HG03439 (cell line): ENCODE results near the gene ATXN7L1.
"Not testable (repeated sequence)": the region's sequence is repeated elsewhere in the genome, so short reads cannot be mapped to it uniquely, and the experiment has no call there.

Experiments used
- ATAC-seq: cut with Tn5 transposase; IDR thresholded peaks from one replicate; pipeline ENCODE4 v1.9.1; 2021; ENCODE audit warnings: mild to moderate bottlenecking, moderate library complexity; ENCODE audit not compliant: unreplicated experiment

The ATXN7L1 gene

DNA sequence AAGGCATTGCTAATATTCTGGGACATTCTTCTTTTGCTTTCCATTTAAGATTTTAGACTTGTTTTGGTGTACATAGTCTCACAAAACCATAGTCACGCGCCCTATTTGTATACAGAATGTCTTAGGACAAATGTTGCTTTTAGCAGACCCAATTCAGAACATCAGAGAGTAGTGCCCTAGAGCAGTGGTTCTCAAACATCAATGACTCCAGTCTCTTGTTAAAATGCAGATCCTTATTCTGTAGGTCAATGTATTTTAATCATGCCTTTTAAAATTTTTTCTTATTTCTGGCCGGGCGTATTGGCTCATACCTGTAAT, 167.7 kb downstream of the ATXN7L1 start:
- no peak for ATAC-seq

DNA sequence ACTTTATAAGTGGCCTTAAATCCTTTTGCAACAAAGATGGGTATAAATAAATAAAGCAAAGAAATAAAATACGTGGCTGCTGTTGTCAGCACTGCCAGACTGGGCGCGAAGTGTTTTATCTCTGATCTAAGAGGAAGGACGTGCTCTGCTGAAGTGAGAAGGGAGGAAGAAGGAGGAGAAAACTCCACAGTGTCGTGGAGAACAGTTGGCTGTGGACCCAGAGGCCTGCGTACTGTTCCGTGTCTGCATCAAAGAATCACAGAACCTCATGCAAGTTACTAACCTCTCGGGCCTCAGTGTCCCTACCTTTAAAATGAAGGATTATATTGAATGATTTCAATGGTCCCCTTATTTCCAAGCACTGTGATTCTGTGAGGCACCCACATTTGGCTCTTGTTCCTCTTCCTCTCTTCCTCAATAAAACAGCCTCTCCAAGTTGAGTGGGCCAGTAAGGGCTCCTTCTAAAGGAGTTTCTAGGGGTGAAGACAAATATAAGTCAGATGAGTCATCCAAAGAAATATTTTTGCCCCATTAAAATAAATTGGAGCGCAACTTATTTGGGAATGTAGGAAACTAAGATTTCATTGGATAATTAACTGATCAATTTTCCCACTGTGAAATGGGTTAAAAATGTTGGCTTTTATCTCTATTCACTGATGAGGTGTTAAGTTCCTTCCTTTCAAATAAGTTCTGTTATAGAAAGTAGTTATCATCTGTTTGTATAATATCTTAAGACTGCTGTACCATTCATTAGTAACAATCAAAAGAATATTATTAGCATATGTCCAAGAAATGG, 168.2 kb downstream of the ATXN7L1 start:
- ATAC-seq: no peak

DNA sequence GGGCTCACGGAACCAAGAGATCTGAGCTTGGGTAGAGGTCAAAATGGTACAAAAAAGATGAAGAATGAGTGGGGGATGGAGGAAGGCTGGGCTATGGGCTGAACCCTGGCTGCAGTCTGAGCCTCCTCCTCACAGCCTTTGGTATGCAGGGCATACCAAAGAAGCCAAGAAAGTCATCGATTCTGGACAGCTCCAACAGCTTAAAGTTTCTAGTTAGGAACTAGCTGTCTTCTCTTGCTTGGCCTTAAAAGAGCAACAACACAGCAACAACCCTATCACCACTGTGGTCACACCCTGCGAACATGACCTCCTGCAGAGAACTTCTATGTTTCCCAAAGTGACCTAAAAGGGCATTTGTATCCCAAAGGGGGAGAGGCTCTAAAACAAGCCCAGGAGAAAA, 169.0 kb downstream of the ATXN7L1 start:
- no peak for ATAC-seq

DNA sequence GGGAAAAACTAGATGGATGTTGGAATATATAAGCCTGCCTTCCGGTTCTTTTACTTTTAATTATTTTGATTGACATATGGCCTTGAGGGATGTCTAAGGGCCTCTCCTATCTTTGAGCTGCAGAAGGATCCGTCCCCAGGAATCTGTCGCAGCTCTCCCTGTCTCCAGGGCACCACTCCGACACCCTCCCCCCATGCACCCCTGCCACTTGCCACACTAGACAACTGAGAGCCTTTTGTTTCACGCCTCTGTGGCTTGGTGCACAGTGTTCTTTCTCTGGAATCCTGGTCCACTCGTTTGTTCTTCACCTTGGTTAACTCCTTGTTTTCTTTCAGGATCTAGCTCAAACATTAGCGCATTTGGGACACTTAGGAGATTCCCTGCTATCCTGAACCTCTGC, 171.0 kb downstream of the ATXN7L1 start:
- no peak for ATAC-seq

DNA sequence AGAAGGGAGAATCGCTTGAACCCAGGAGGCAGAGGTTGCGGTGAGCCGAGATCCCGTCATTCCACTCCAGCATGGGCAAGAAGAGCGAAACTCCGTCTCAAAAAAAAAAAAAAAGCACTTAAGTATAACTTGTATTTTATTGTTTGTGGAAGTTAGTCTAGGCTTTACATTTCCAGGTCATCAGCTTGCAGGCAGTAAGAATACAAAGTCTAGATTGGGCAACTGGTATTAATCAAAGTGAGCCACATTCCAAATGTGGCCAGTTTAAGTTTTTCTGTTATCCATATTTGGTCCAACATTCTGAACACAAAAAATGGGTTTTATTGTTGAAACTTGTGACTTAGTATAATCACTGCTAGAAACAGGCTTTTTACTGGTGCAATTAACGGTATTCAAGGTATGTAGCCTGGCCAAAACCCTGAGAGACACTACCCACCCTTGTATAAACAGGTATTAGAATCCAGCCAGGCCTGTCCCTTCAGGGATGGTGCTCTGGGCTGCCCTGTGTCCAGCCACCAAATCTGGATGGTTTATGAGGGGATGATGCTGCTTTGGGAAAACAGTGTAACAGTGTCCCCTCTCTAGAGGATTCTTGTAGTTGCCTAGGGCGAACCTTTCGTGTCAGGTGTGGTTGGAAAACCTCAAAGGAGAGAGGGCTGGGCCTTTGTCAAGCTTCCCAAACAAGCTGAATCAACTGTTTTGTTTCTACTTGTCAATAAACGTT, 173.0 kb downstream of the ATXN7L1 start:
- no peak for ATAC-seq

DNA sequence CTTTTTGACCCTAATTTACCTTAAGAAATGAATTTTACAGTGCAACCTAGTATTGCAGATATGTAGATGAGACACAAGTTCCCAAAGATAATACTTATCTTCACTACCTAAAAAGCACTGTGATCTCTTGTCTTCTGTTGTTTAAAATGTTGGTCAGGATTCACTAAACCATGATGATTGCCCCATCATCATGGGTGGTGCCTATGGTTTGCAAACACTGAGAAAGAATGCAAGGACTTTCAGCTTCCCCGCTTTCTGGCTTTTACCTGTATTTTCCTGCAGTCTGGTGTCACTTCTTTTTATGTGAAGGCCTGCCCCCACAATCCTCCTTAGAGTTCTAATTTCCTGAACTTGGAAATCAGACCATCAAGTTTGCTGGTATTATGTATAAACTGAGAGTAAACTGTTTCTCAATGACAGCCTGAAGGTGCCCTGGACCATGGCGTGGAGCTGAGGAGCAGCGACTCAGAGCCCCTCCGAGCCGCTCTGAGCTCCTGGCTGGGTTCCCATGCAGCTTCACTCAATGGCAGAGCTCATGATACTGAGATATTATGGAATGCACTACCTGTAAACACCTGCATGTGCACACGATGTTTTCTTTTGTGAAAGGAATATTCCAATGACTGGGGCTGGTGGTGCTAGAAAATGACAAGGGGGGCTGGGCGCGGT, 176.7 kb downstream of the ATXN7L1 start:
- ATAC-seq: no peak

DNA sequence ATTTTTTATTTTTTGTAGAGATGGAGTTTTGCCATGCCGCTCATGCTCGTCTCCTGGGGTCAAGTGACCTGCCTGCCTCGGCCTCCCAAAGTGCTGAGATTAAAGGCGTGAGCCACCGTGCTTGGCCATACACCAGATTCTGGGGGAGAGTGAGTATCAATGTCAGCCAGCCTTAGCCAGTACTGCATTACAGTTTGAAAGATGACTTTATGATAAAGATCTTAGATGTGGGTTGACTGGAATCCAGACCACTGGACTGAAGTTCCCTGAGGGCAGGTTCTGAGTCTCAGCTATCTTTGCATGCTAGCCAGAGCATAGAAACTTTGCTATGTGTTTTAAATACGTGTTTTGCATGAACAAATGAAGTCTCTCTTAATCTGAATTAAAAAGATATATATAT, 177.9 kb downstream of the ATXN7L1 start:
- ATAC-seq: no peak

DNA sequence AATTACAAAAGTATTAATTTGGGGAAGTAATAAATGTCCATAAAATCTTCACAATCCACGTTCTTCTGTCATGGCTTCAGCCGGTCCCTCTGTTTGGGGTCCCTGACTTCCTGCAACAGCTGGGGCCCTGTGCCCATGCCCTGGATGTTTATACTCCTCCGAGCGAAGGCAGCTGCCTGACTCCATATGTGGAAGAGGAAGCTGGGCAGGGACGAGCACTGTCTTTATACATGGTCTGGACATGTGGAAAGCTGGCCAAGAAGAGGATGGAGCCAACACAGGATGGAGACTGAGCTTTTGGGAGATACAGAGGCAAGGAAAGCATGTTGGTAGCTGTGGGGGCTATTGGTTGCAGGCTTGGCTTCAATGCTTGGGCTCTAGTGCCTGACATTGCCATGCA, 178.6 kb downstream of the ATXN7L1 start:
- no peak for ATAC-seq

DNA sequence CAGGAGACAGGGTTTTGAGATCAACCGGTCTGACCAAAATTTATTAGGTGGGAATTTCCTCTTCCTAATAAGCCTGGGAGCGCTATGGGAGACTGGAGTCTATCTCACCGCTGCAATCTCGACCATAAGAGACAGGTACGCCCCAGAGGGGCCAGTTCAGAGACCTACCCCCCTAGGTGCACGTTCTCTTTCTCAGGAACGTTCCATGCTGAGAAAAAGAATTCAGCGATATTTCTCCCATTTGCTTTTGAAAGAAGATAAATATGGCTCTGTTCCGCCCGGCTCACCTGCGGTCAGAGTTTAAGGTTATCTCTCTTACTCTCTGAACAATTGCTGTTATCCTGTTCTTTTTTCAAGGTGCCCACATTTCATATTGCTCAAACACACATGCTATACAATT, 179.2 kb downstream of the ATXN7L1 start:
- not testable (repeated sequence) for ATAC-seq

DNA sequence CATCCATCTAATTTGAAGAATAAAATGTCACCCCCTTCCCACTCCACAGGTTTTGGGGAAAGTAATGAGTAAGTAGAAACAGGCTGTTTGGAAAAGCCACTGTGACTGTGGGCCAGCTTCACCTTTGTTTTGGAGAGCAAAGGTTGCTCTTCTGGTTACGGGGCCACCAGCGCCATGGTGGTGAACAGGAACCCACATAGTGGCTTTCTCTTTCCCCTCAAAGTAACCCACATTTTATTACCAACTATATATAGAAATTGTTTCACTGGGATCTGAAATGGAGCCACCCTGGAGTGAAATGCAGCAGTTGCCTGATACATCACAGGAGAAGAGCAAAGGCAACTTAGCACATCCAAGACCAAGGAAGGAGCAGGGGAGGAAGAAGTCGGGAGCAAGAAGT, 182.8 kb downstream of the ATXN7L1 start:
- no peak for ATAC-seq

DNA sequence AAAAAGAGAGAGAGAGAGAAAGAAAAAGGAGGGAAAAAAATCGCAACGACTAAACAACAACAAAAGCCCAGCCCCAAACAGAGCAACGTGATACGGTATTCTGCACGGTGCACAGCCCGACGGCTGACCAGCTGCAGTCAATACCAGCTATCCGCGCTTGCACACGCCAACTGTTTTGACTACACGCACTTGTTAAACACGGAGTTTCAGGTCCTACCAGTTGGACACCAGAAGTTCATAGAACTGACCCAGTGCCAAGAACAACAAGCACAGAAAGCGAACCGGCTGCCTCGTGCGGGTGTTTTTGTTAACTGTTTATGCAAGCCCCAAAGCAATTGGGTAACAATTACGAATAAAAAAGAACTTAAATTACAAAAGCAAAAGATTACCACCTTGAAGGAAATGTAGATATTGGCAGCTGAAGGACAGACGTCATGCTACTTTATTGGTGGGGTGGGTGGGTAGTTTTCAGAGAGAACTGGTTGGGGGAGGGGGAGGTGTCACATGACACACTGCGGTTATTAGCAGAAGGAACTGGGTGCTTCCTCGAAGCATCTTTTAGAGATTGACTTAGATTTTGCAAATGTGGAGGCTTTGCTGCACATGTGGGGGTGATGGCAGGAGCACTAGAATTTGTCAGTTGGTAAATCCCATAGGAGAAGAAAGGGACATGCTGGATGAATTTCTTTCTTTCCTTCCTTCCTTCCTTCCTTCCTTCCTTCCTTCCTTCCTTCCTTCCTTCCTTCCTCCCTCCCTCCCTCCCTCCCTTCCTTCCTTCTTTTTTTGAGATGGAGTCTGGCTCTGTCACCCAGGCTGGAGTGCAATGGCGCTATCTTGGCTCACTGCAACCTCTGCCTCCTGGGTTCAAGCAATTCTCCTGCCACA, 184.5 kb downstream of the ATXN7L1 start:
- ATAC-seq: no peak

DNA sequence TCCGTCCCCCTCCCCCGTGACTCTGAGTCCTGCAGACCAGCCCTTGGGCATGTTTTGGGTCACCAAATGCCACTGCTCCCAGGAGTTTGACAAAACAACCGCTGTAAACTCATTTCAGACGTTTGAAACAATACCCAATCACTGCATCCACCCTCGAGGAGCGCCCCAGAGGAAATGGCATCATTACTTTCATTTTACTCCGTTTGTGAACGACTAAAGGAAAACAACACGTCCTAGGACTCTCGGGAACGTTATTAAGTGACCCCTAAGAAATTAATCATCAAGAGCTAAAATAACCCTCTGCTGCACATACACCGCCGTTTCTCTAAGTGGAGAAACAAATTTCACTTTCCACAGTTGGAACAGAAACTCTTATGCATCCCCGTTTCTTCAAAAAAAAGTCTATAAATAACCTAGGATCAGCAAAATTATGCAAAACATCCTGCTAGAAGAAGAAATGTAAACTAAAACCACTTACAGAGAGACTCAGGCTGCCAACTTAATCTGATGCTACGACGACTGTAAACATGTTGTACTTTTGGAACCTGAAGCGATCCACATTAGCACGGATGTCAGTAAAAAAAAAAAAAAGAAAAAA, 185.2 kb downstream of the ATXN7L1 start:
- no peak for ATAC-seq

DNA sequence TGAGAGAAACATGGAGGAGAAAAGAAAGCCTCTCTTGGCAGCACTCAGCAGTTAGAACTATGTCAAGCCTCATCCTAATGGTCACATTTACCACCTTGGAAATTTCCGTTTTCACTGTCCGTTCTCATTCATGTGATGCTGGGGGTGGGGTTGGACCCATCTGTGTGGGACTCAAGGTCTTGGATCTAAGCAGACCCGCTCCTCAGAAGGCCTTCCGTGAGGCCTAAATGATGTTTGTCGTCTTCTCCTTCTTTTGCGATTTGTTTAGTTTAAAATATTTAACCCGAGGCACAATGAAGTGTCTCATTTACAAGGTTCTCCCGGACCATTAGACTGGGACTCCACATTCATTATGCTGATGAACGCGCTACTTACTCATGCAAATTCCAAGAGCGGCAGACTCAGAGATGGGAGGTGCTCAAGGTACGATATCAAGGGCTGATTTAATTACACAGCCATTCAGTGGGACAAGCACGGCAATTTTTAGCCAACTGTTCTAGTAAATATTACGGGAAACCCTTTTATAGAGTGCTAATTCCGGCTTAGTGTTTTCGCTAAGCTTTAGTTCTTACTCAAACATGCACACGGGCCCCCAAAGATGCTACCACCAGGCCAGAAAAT, 186.0 kb downstream of the ATXN7L1 start:
- no peak for ATAC-seq

DNA sequence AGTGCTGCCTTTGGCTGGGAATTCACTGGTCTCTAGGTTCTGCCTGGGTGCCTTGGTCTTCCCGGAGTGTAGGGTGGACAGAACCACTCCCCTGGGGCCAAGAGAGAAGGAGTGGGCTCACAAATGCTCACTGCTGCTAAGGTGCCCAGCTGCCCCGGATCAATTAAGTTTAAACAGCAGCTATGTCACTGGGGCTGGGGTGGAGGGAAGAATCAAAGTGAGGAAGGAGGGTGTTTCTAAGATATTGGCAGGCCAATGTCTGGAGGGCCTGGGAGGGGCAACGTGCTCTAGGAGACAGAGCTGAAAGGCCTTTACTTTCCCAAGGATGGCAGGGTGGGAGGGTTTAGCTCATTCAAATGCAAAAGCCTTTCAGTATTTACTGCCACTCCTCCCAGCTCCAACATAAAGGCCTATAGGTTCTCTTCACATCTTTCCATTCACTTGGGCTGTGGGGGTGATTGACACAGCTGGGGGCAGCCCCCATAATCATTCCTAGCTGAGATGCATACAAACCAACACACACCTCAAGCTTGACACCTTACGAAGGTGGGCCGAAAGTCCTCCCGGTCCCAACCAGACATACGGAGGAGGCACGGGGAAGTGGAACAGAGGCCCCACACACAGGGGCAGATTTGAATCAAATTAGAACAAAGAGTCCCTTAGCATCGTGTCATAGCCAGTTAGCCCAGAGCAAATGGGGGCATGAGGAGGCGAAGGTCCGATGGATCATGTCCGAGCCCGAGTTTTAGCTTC, 187.2 kb downstream of the ATXN7L1 start:
- ATAC-seq: no peak

DNA sequence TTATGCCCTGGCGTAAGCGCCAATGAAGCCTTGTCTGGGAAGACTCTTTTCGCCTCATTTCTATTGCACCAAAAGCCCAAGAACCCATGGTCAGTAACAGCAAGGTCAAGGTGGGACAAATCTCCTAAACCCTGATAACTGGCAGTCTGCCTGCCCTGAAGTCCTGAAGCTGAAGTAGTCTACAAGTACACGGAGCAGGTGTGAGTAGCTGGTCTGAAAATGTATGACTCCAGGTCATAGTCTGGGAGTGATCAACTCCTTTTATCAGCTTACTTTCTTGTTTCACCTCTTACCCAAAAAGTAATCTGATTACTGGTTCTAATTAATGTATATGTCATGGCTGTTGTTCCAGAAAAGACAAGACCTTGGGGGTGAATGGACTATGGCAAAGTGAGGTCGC, 187.8 kb downstream of the ATXN7L1 start:
- ATAC-seq: no peak

DNA sequence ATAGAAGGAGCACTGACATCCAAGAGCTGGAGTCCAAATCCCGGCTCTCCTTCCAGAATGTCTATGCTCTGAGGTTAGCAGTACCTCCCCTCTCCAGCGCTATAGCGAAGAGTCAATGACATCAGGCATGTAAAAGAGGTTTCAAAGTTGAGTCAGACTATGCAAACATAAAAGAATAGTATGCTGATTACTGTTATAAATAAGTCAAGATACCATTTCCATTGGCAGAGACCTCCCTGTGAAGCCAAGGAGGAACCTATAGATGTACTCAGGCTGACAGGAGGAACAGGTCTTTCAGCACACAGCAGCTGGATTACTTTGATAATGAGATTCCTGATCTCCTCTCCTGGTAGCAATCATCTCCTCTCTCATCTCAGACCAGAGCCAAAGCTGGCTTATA, 191.2 kb downstream of the ATXN7L1 start:
- no peak for ATAC-seq

DNA sequence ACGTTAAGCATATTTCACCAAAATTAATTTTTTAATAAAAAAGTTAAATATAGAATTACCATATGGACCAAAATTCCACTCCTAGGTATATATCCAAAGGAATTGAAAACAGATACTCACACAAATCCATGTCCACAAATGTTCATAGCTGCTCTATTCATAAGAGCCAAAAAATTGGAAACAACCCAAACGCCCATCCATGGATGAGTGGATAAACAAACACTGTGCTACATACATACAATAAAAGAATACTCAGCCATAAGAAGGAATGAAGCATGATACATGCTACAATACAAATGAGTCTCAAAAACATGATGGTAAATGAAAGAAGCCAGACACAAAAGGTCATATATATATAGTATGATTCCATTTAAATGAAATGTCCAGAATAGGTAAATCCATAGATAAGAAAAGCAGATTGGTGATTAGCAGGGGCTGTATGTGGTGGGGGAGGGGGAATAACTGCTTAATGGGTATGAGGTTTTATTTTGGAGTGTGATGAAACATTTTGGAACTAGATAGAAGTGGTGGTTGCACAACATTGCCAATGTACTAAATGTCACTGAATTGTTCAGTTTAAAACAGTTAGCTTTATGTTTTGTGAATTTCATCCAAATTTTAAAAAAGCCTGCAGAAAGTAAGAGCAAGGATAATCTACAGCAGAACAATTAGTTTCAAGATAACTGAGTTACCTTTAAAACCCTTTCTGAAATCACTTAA, 193.9 kb downstream of the ATXN7L1 start:
- no peak for ATAC-seq

DNA sequence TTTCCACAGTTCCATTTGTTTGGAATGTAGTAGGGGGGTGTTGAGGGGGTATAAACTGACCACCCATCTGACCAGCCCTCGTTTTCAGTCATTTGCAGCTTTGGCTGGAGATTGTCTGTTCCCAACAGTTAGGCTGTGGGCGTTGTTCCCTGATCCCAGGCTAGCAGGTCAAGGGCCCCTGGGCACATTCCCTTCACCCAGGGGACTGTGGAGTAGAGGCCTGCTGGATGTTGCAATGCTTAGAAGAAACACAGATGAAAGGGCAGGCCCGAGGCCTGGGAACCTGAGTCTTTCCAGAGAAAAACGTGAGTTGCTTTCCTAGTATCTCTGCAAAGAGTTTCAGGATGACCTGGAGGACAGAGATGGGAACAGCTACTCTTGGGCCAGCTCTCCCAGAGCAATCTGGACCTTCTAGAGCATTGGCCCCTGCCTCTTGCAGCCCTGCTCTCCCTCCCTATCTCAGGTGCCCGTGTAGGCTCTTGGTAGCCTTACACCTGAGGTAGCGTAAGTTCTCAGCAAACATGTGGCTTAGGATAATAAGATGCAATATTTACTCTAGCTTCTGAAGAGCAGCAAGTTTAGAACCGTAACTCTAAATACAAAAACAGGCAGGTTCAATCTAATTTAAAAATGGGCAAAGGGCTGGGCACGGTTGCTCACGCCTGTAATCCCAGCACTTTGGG, 195.8 kb downstream of the ATXN7L1 start:
- no peak for ATAC-seq
